ENCODE results near the gene AXDND1.

Gene AXDND1

GRCh38 chr1:179380299-179380698, 14.5 kb downstream of the AXDND1 start:
- Histone ChIP-seq H3K18ac (ENCODE audit: low read length) (no peak overlapping the region), H3K36me3 (replicated peaks in 1 of 2; ENCODE audit: control insufficient read depth in 2 of 2, insufficient read depth in 2 of 2, low read length in 2 of 2) (no peaks in the 10 kb centered on the region), H2AFZ (ENCODE audit: low read length) (no peak overlapping the region), H2BK120ac (ENCODE audit: low read depth, low read length) (no peak overlapping the region), H3K27ac (replicated peaks; ENCODE audit: low read length) (no peak overlapping the region), H3K4ac (ENCODE audit: low read length) (no peak overlapping the region), H3K79me1 (ENCODE audit: low read depth, low read length) (no peaks in the 10 kb centered on the region), H3K27me3 (ENCODE audit: control insufficient read depth in 3 of 3, insufficient read depth in 3 of 3, low read depth in 1 of 3, low read length in 3 of 3) (no peaks in the 10 kb centered on the region), H3K9ac (ENCODE audit: low read depth, low read length, poor library complexity) (no peak overlapping the region), H3K4me3 (ENCODE audit: low read length in 2 of 2) (no peak overlapping the region), H2BK15ac (ENCODE audit: low read length) (no peak overlapping the region), H3K9me3 (replicated peaks in 1 of 2; ENCODE audit: control insufficient read depth in 2 of 2, insufficient read depth in 1 of 2, low read depth in 1 of 2, low read length in 2 of 2) (no peaks in the 10 kb centered on the region), H3K4me1 (ENCODE audit: control insufficient read depth in 2 of 2, insufficient read depth in 1 of 2, low read depth in 1 of 2, low read length in 2 of 2) (no peaks in the 10 kb centered on the region), H3K4me2 (ENCODE audit: insufficient read depth, low read length, poor library complexity, severe bottlenecking) (no peak overlapping the region), H3K23ac (ENCODE audit: low read depth, low read length, poor library complexity) (no peak overlapping the region), H2BK12ac (ENCODE audit: low read length) (no peak overlapping the region), H3K14ac (ENCODE audit: low read length) (no peak overlapping the region), H4K91ac (ENCODE audit: low read depth, low read length, poor library complexity) (no peak overlapping the region), H4K8ac (ENCODE audit: low read depth, low read length) (no peak overlapping the region), H2BK5ac (ENCODE audit: low read length) (no peak overlapping the region), H2AK5ac (ENCODE audit: low read depth, low read length) (no peak overlapping the region)
- DNase-seq (ENCODE audit: low spot score): no peak

- Histone ChIP-seq H2BK15ac (ENCODE audit: low read length) (no peak overlapping the region), H3K18ac (ENCODE audit: low read length) (no peak overlapping the region), H3K4me3 (ENCODE audit: low read length in 2 of 2) (no peak overlapping the region), H3K79me1 (ENCODE audit: low read depth, low read length) (no peaks in the 10 kb centered on the region), H3K4me2 (ENCODE audit: insufficient read depth, low read length, poor library complexity, severe bottlenecking) (no peak overlapping the region), H3K27me3 (ENCODE audit: control insufficient read depth in 3 of 3, insufficient read depth in 3 of 3, low read depth in 1 of 3, low read length in 3 of 3) (no peaks in the 10 kb centered on the region), H4K8ac (ENCODE audit: low read depth, low read length) (no peak overlapping the region), H2BK120ac (ENCODE audit: low read depth, low read length) (no peak overlapping the region), H3K27ac (replicated peaks; ENCODE audit: low read length) (no peak overlapping the region), H4K91ac (ENCODE audit: low read depth, low read length, poor library complexity) (no peak overlapping the region), H3K4me1 (ENCODE audit: control insufficient read depth in 2 of 2, insufficient read depth in 1 of 2, low read depth in 1 of 2, low read length in 2 of 2) (no peaks in the 10 kb centered on the region), H3K9ac (ENCODE audit: low read depth, low read length, poor library complexity) (no peak overlapping the region), H3K14ac (ENCODE audit: low read length) (no peak overlapping the region), H3K4ac (ENCODE audit: low read length) (no peak overlapping the region), H3K9me3 (replicated peaks in 1 of 2; ENCODE audit: control insufficient read depth in 2 of 2, insufficient read depth in 1 of 2, low read depth in 1 of 2, low read length in 2 of 2) (no peaks in the 10 kb centered on the region), H3K36me3 (replicated peaks in 1 of 2; ENCODE audit: control insufficient read depth in 2 of 2, insufficient read depth in 2 of 2, low read length in 2 of 2) (no peaks in the 10 kb centered on the region), H2BK12ac (ENCODE audit: low read length) (no peak overlapping the region), H2AFZ (ENCODE audit: low read length) (no peak overlapping the region), H2AK5ac (ENCODE audit: low read depth, low read length) (no peak overlapping the region), H3K23ac (ENCODE audit: low read depth, low read length, poor library complexity) (no peak overlapping the region), H2BK5ac (ENCODE audit: low read length) (no peak overlapping the region)
- no CpG with 5 or more reads among the region's 1 CpG for WGBS, 2 donors (ENCODE audit: extremely low coverage in 2 of 2, insufficient read length in 2 of 2, insufficient replicate concordance in 1 of 2)
- no peak for DNase-seq (ENCODE audit: low spot score)
Measured at GRCh38 chr1:179384027-179384426, 18.3 kb downstream of the AXDND1 start.

- no peaks in the 10 kb centered on the region for H3K27me3 ChIP-seq (ENCODE audit: control insufficient read depth in 3 of 3, insufficient read depth in 3 of 3, low read depth in 1 of 3, low read length in 3 of 3)
- no peak for DNase-seq (ENCODE audit: low spot score)
- no peak overlapping the region for H2AFZ ChIP-seq (ENCODE audit: low read length)
- no peak overlapping the region for H4K8ac ChIP-seq (ENCODE audit: low read depth, low read length)
- no peak overlapping the region for H2AK5ac ChIP-seq (ENCODE audit: low read depth, low read length)
- H3K36me3 ChIP-seq (replicated peaks in 1 of 2; ENCODE audit: control insufficient read depth in 2 of 2, insufficient read depth in 2 of 2, low read length in 2 of 2): no peaks in the 10 kb centered on the region
- H2BK5ac ChIP-seq (ENCODE audit: low read length): no peak overlapping the region
- H3K4me3 ChIP-seq (ENCODE audit: low read length in 2 of 2): no peak overlapping the region
- H2BK120ac ChIP-seq (ENCODE audit: low read depth, low read length): no peak overlapping the region
- no peak overlapping the region for H3K14ac ChIP-seq (ENCODE audit: low read length)
- no peaks in the 10 kb centered on the region for H3K9me3 ChIP-seq (replicated peaks in 1 of 2; ENCODE audit: control insufficient read depth in 2 of 2, insufficient read depth in 1 of 2, low read depth in 1 of 2, low read length in 2 of 2)
- no peak overlapping the region for H4K91ac ChIP-seq (ENCODE audit: low read depth, low read length, poor library complexity)
- H3K4me2 ChIP-seq (ENCODE audit: insufficient read depth, low read length, poor library complexity, severe bottlenecking): no peak overlapping the region
- H3K18ac ChIP-seq (ENCODE audit: low read length): no peak overlapping the region
- H2BK12ac ChIP-seq (ENCODE audit: low read length): no peak overlapping the region
- H3K4me1 ChIP-seq (ENCODE audit: control insufficient read depth in 2 of 2, insufficient read depth in 1 of 2, low read depth in 1 of 2, low read length in 2 of 2): no peaks in the 10 kb centered on the region
- no CpG with 5 or more reads among the region's 1 CpG for WGBS, 2 donors (ENCODE audit: extremely low coverage in 2 of 2, insufficient read length in 2 of 2, insufficient replicate concordance in 1 of 2)
- no peak overlapping the region for H3K9ac ChIP-seq (ENCODE audit: low read depth, low read length, poor library complexity)
- no peaks in the 10 kb centered on the region for H3K79me1 ChIP-seq (ENCODE audit: low read depth, low read length)
- no peak overlapping the region for H3K4ac ChIP-seq (ENCODE audit: low read length)
- H3K27ac ChIP-seq (replicated peaks; ENCODE audit: low read length): no peak overlapping the region
- no peak overlapping the region for H2BK15ac ChIP-seq (ENCODE audit: low read length)
- H3K23ac ChIP-seq (ENCODE audit: low read depth, low read length, poor library complexity): no peak overlapping the region
Measured at GRCh38 chr1:179385510-179385909, 19.7 kb downstream of the AXDND1 start.

GRCh38 chr1:179393721-179394120, 27.9 kb downstream of the AXDND1 start:
- no peak overlapping the region for H3K27ac ChIP-seq (replicated peaks; ENCODE audit: low read length)

More at GRCh38 chr1:179393721-179394120, 27.9 kb downstream of the AXDND1 start:
- no peaks in the 10 kb centered on the region for H3K4me1 ChIP-seq (ENCODE audit: control insufficient read depth in 2 of 2, insufficient read depth in 1 of 2, low read depth in 1 of 2, low read length in 2 of 2)
- DNase-seq (ENCODE audit: low spot score): no peak
- H3K14ac ChIP-seq (ENCODE audit: low read length): no peak overlapping the region
- no peak overlapping the region for H2BK120ac ChIP-seq (ENCODE audit: low read depth, low read length)
- peaks cover 0 to 2% of the 10 kb centered on the region in 2 donors for H3K9me3 ChIP-seq (replicated peaks in 1 of 2; ENCODE audit: control insufficient read depth in 2 of 2, insufficient read depth in 1 of 2, low read depth in 1 of 2, low read length in 2 of 2)
- WGBS, 2 donors (ENCODE audit: extremely low coverage in 2 of 2, insufficient read length in 2 of 2, insufficient replicate concordance in 1 of 2): no CpG with 5 or more reads among the region's 3 CpGs
- no peak overlapping the region for H3K4ac ChIP-seq (ENCODE audit: low read length)
- H2BK15ac ChIP-seq (ENCODE audit: low read length): no peak overlapping the region
- H3K4me3 ChIP-seq (ENCODE audit: low read length in 2 of 2): no peak overlapping the region
- H3K9ac ChIP-seq (ENCODE audit: low read depth, low read length, poor library complexity): no peak overlapping the region
- H4K91ac ChIP-seq (ENCODE audit: low read depth, low read length, poor library complexity): no peak overlapping the region
- H3K27me3 ChIP-seq (ENCODE audit: control insufficient read depth in 3 of 3, insufficient read depth in 3 of 3, low read depth in 1 of 3, low read length in 3 of 3): no peaks in the 10 kb centered on the region
- H4K8ac ChIP-seq (ENCODE audit: low read depth, low read length): no peak overlapping the region
- no peak overlapping the region for H2AFZ ChIP-seq (ENCODE audit: low read length)
- H2BK12ac ChIP-seq (ENCODE audit: low read length): no peak overlapping the region
- peaks cover 0 to under 1% of the 10 kb centered on the region in 2 donors for H3K36me3 ChIP-seq (replicated peaks in 1 of 2; ENCODE audit: control insufficient read depth in 2 of 2, insufficient read depth in 2 of 2, low read length in 2 of 2)
- no peak overlapping the region for H2BK5ac ChIP-seq (ENCODE audit: low read length)
- no peak overlapping the region for H2AK5ac ChIP-seq (ENCODE audit: low read depth, low read length)
- no peak overlapping the region for H3K23ac ChIP-seq (ENCODE audit: low read depth, low read length, poor library complexity)
- H3K79me1 ChIP-seq (ENCODE audit: low read depth, low read length): no peaks in the 10 kb centered on the region
- no peak overlapping the region for H3K4me2 ChIP-seq (ENCODE audit: insufficient read depth, low read length, poor library complexity, severe bottlenecking)
- no peak overlapping the region for H3K18ac ChIP-seq (ENCODE audit: low read length)

All from neuronal stem cell (in vitro differentiated cells).